GM10266 (cell line): ENCODE results near the gene SLC38A9.

ENCODE experiments used
- DNase-seq: peaks from one replicate; pipeline ENCODE4 v3.0.0; 2012; ENCODE audit errors: extremely low spot score
- CTCF ChIP-seq: IDR thresholded peaks from 2 replicates; pipeline ENCODE4 v1.5.1; 2012; ENCODE audit warnings: mild to moderate bottlenecking, low read depth; ENCODE audit not compliant: control insufficient read depth, insufficient read depth; ENCODE audit errors: missing control alignments

The SLC38A9 gene

GRCh38 chr5:55636177-55636576 is 75.9 kb downstream of the SLC38A9 start:
- no peak for TF ChIP-seq CTCF
- DNase-seq: no peak

- TF ChIP-seq CTCF: no peak
- DNase-seq: no peak
Observed at GRCh38 chr5:55634866-55635265, 77.3 kb downstream of the SLC38A9 start.

- TF ChIP-seq CTCF: no peak
- DNase-seq: no peak
Observed at GRCh38 chr5:55634209-55634805, 77.8 kb downstream of the SLC38A9 start.

- TF ChIP-seq CTCF: no peak
- DNase-seq: no peak
Observed at GRCh38 chr5:55633574-55634208, 78.4 kb downstream of the SLC38A9 start.

GRCh38 chr5:55629815-55630214 is 82.3 kb downstream of the SLC38A9 start:
- DNase-seq: no peak
- no peak for TF ChIP-seq CTCF

GRCh38 chr5:55626790-55627189 is 85.3 kb downstream of the SLC38A9 start:
- TF ChIP-seq CTCF: no peak
- DNase-seq: no peak

- TF ChIP-seq CTCF: no peak
- DNase-seq: no peak
Observed at GRCh38 chr5:55625913-55626312, 86.2 kb downstream of the SLC38A9 start.
